Endometrial microvascular endothelial cells (primary cell): ENCODE measurements around the gene NLGN4Y. TPM values are rescaled to one million over a fixed set of nuclear protein-coding genes. Genes with fewer than 3 reads are reported as not detected.

ENCODE experiments used
- in situ Hi-C: cut with HindIII; loops from 2 replicates; pipeline ENCODE4 v1.10.0; 2017; ENCODE audit warnings: low sequenced_read_pairs, low pct_unique_long_range_greater_than_20kb; ENCODE audit errors: inconsistent ontology term
- total RNA-seq: library from RNA; depleted of rRNA; stranded (reverse); fragments of >200 nt; gene quantifications from one replicate; pipeline ENCODE4 v1.2.3, GENCODE V29; 2015; ENCODE audit errors: inconsistent ontology term

Gene NLGN4Y
- total RNA-seq, 1 donor from 2014 or later, result not detected

DNA sequence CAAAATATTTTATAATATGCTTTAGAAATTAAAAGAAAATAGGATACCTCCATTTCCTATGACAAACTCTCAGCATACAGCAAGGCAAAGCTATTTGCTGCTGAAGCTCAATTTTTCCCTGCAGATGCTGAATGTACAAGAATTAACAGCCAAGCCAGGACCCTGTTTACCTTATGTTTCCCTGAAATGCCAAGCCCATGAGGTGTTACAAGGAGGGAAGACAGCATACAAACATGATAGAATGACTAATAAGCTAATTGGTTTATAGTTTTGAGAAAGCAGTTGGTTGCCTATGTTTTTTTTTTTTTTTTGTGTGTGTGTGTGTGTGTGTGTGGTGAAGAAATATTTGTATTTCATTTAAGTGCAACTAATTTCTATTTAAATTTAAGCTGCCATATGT lies 113.2 kb downstream of the NLGN4Y start:
- in situ Hi-C loops, result no loop called here

DNA sequence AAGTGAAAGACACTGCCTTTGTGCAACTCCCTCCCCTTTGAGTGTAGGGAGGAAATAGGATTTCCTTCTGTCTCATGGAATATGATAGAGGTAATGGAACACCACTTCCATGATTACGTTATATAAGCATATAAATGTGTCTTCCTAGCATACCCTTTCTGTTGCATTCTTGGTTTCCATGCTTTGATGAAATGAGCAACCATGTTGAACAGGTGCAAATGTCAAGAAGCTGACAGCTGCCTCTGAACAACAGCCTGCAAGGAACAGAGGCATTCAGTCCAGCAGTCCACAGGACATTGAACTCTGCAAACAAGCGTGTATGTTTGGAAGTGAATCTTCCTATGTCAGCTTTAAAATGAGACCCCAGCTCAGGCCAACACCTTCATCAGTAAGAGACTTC lies 117.5 kb downstream of the NLGN4Y start:
- in situ Hi-C loops, result no loop called here

DNA sequence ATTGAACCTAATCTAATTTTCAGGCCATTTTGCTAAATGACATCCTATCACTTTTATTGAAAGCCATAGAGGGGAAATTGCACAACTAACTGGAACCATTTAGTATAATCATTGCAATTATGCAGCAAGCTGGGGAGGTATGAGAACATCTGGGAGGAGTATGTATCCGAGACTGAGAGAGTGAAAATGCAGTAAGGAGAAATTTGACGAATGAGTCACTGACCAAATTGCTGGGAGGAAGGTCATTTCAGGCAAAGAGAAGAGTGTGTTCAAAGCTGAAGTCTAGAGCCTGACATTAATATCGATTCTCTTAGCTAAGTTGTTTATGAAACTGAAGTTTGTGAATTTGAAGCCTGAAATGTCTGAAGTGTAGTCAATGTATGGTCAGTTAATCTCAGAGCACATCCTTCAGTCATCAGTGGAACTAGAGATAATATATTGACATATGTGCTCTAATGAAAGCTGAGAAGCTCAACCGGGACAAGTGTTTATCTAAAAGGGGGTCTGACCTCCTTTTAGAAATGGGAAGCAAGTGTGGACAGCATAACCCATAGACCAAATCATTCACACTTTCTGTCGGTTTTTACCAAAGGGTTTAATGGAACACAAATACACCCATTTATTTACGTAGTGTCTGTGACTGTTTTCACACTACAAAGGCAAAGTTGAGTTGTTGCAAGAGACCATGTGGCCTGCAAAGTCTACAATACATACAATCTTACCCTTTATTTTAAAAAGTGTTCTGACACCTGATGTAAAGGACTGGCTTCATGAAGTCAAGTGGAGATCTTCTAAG lies 120.0 kb downstream of the NLGN4Y start:
- in situ Hi-C loops, result no loop called here

DNA sequence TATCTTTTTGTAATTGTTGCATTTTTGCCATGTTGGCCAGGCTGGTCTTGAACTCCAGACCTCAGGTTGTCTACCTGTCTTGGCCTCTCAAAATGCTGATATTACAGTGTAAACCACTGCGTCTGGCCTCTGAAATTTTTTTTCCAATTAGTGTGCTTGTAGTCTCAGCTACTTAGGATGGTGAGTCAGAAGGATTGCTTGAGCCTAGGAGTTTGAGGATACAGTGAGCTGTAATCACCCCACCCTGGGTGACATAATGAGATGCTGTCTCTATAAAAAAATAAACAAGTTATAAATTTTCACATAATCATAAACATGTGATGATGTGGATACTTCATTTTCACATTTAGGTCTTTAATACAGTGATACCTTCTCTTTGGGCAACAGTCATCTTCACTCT lies 154.9 kb downstream of the NLGN4Y start:
- in situ Hi-C loops, result no loop called here

DNA sequence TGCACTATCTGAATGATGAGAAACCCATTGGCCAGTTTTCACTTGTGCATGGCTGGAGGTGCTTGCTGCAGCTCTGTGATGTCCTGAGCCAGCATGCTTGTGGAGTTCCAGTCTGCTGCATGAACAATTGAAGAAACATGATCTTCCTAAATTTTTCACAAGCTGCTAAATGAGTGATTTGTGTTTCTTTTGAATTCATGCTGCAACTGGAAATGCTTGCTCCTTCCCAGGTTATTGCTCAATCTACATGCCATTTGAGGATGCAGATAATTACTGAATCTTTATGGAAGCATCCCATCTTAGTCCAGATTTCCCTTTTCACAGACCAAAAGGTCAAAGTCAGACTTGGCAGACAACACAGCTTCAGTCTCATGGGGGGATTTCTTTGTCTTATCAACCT lies 170.2 kb downstream of the NLGN4Y start:
- in situ Hi-C loops, result no loop called here

DNA sequence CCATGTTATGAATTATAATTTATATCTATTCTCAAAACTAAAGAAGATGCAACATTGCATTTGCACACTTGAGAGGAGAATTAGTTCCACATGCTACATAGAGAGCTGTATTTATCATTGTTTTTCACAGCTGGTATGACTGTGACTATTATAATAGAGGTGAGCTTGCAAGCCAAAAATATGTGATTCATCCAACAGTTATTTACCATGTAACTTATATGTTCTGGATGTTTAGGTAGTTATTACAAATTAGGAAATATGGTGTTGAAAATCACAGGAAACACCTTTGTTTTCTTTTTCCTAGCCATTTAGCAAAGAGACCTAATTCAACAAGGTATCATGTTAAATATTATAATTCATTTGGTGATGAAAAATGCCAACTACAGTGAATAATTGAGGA lies 183.8 kb downstream of the NLGN4Y start:
- in situ Hi-C loops, result no loop called here

DNA sequence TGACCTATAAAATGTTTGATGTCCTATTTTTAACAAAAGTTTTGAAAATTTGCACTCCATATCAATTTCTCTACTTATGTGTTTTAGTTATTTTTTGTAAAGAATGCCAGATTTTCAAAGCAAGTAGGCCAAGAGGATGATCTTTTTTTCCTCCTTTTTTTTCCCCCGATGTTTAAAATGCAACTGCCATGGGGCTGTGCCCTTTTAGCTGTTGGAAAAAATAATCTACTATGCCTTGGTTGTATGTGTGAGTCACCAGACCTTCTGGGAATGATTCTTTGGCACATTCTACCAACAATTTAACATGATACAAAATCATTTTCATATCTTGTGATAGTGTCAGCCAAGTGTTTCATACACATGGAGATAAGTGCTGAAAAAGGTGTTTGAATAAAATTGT lies 217.3 kb downstream of the NLGN4Y start:
- in situ Hi-C loops, result no loop called here

DNA sequence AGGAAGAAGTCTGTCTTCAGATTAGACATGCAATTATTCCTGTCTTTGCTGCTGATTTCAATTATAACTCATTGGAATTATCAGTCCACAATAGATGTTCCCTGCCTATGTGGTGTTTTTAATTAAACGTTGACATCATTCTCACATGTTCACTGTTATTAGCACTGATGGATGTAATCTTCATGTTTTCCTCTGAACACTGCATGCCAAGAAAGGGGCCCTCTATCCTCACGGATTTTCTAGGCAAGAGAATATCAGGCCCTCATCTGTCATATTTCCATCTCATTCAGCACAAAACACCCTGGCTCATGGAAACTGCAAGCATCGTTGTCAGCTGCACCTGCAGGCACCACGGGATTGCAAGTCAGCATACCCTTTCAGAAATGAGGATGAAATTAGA lies 224.0 kb downstream of the NLGN4Y start:
- in situ Hi-C loops, result no loop called here

DNA sequence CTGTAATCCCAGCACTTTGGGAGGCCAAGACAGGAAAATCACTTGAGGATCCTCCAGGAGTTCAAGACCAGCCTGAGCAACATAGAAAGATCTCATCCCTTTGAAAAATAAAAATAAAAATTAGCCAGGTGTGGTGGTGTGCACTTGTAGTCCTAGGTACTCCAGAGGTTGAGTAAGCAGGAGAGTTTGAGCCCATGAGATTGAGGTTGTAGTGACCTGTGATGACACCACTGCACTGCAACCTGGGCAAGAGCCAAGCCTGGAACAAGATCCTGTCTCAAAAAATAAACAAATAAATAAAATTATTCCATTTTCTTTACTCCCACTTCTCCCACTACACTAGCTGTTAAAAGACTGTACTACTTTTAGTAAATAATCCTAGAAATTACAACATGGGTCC lies 231.2 kb downstream of the NLGN4Y start:
- in situ Hi-C loops, result no loop called here

DNA sequence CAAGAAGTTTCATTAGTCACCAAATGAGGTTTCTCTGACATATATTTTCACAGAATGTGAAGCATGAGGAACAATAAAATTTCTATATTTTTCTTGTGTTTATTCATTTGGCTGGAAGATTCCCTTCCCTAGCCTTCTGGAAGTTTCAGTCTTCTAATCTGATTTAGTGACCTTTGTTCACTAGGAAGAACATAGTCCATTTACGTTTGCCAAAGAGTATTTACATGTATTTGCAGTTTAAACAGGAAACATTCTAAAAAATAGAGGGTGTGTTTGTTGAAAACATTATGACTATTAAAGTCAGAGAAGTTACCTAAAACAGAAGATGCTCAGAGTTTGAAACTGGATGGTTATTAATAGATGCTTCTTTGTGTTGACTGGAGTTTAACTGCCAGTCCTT lies 238.6 kb downstream of the NLGN4Y start:
- in situ Hi-C loops, result no loop called here

DNA sequence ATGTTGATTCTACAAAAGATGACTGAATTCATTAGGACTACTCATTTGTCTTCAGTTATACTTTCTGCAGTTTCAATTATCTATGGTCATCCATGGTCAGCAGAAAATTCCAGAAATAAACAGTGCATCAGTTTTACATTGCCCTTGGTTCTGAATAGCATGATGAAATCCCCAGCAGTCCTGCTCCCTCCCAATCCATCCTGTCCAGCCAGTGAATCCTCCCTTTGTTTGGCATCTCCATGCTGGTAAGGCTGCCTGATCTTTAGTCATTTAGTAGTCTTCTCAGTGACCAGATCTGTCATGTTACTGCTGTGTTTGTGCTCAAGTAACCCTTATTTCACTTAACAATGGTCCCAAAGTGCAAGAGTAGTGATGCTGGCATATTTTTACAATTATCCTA lies 239.3 kb downstream of the NLGN4Y start:
- in situ Hi-C loops, result no loop called here

DNA sequence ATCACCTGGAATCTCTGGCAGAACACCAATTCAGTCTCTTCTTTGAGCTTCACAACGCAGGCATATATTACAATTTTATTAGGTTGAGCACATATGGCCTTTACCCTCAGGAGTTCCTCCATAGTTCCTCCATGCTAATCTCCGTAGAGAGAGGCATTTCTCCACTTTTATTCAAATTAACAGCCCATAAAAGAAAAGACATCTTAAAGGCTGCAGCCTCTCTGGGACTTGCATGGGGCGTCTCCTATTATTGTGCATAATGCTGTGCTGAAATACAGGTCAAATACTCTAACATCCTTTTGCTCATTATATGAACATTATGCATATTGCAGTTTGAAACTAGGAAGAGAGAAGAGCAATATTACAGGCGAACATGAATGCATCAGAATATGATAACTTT lies 253.9 kb downstream of the NLGN4Y start:
- in situ Hi-C loops, result no loop called here

DNA sequence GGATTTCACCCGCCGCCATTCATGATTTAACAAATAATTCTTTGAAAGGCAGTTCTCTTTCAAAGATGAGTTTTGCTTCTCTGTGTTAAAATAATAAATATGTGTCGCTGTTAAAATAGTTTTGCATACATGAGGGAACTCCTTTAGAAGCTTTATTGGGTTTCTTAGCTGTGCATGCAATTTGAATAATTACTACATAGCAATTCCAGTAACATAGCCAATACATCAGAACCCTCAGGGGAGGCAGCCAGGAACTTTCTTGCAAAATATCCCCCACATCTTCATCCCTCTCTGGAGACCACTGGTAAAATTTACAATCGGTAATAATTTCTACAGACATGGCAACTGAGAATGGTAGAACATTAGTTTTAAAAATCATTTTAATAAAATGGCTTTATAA lies 268.8 kb downstream of the NLGN4Y start:
- in situ Hi-C loops, result no loop called here

DNA sequence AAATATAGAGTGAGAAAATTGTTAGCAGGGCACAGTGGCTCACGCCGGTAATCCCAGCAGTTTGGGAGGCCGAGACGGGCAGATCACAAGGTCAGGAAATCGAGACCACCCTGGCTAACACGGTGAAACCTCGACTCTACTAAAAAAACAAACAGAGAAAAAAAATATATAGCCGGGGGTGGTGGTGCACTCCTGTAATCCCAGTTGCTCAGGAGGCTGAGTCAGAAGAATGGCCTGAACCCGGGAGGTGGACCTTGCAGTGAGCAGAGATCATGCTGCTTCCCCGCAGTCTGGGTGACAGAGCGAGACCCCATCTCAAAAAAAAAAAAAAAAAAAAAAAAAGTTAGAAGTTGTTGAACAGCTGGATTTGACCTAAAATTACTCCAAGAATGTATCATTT lies 269.3 kb downstream of the NLGN4Y start:
- in situ Hi-C loops, result no loop called here

DNA sequence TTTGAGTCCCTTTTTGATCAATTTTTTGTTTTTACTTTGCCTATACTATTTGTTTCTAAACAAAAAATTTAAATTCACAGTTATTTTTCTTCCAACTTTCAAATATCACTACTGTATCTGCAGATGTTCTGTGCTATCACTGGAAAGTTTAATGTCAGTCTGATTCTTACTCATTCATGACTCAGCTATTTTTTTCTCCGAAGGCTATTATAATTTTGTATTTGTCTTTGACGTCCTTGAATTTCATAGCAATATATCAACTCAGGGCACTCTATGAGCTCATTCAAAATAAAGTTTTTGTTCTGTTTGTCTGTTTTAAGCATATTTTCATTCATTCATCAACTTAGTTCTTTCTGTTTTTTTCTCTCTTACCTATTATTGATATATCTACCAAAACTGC lies 273.7 kb downstream of the NLGN4Y start:
- in situ Hi-C loops, result no loop called here

DNA sequence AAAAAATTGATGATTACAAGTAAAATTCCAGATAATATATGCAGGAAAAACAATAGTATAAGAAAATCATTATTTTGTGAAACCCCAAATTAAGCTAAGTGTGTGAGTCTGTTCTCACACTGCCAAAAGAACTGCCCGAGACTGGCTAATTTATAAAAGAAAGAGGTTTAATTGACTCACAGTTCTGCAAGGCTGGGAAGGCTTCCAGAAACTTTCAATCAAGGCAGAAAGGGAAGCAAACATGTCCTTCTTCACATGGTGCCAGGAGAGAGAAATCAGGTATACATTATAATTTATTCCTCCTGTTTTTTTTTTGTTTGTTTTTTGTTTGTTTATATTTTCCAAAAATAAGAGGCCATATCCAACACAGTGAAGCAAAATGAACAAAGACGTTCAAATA lies 276.8 kb downstream of the NLGN4Y start:
- in situ Hi-C loops, result no loop called here

DNA sequence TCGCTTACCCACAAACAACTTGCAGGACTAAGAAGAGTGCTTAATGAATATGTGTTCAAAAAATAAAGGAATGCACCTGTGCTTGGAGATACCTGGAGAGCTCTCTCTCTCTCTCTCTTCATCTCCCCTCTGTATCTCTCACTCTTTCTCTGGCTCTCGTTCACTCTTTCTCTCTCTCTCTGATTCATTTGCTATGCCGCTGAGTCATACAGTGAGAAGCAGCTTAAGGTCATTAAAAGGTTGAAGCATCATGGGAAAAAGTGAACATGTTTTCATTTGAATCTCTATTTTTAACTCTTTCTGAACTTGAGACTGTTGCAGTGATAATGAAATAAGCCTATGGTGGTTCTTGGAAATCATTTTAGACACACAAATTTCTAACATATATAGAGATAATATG lies 277.8 kb downstream of the NLGN4Y start:
- in situ Hi-C loops, result no loop called here

DNA sequence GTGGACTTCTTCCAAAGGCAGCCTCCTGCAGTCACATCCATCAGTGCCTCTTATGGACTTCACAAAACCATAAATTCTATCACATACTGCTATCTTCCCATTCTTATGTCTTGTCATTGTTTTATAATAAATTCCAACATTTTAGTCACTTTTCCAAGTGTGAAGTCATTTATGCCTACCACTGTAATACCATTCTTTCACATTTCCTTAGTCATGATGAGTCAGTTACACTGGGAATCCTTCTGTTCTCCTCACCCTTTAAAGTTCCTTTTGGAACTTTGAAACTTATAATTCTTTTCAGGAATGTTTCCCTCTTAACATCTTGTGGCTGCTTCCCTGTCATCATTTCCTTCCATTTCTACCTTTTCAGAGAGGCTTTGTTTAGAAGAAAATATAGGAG lies 279.7 kb downstream of the NLGN4Y start:
- in situ Hi-C loops, result no loop called here

DNA sequence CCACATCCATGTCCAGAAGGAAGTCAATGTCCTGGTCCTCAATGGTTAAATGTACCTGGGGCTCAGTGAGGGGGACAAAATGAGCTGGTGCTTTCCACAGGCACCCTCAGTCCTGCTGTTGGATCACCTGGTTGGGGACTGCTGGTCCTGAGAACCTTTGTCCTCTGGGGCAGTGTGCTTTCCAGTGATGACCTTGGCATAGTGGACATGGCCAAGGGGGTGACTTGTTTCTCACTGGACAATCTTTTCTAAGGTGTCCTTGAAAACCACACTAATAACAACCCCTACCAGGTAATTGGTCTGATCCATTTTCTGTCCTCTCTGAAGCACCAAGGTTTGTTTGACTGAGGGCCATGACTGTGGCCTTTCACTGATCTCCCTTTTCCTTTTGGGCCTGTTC lies 294.1 kb downstream of the NLGN4Y start:
- in situ Hi-C loops, result no loop called here

DNA sequence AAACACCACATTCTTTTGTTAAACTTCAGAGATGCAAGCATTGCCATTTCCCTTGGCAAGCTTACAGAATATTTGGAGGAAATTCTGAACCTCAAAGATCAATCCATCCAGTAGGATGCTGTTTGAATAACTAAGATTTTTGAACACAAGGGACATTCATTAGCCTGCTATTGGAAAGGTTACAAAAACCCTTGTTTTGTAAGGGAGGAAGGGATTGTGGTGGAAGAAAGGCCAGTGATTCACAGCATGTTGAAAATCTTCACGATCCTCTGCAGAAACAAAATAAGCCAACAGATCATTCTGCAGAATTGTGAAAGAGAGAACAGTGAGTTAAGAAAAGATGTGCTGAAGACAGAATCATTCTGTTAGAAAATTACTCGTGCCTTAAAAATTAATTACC lies 297.9 kb downstream of the NLGN4Y start:
- in situ Hi-C loops, result no loop called here

DNA sequence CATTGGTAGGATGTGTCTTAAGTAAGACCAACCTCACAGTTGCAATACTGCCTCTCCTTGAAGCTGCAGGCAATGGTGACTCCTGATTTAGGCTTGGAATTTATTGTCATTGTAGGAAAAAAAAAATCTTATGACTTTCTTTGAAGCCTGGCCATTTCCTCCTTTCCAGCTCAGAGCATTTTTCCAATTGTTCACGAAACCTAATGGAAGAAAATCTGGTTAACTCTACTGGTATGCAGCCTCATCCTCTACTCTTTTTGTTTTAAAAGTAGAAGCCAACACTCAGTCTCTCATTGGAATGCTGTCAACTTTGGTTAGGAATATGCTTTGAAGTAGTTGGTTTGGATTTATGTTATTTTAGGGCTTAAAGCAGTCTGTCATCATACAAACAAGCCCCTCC lies 298.6 kb downstream of the NLGN4Y start:
- in situ Hi-C loops, result no loop called here
